COR-L47 (cell line): ENCODE results near the gene COL17A1.

Source experiments
- DNase-seq: peaks from one replicate; lab custom pipeline; 2025; lab: John Stamatoyannopoulos, UW

COL17A1 gene

GRCh38 chr10:104096692-104097091 is 11.0 kb upstream of the COL17A1 start:
- DNase-seq = no peak

- no peak for DNase-seq
Observed at GRCh38 chr10:104092749-104093148, 7.1 kb upstream of the COL17A1 start.

GRCh38 chr10:104090611-104091010 is 4.9 kb upstream of the COL17A1 start:
- DNase-seq = no peak

- DNase-seq = no peak
Observed at GRCh38 chr10:104089621-104090020, 3.9 kb upstream of the COL17A1 start.

- no peak for DNase-seq
Observed at GRCh38 chr10:104088239-104088638, 2.6 kb upstream of the COL17A1 start.

- no peak for DNase-seq
Observed at GRCh38 chr10:104084482-104085142, 1.1 kb downstream of the COL17A1 start.

GRCh38 chr10:104081998-104082397 is 3.7 kb downstream of the COL17A1 start:
- no peak for DNase-seq

- no peak for DNase-seq
Observed at GRCh38 chr10:104080762-104081161, 4.9 kb downstream of the COL17A1 start.

GRCh38 chr10:104077663-104078151 is 8.0 kb downstream of the COL17A1 start:
- DNase-seq = peak; percentile 9

- peak; percentile 66 for DNase-seq
Observed at GRCh38 chr10:104077247-104077646, 8.4 kb downstream of the COL17A1 start.

GRCh38 chr10:104076743-104077160 is 8.9 kb downstream of the COL17A1 start:
- DNase-seq = peak; percentile 82

GRCh38 chr10:104074505-104074904 is 11.2 kb downstream of the COL17A1 start:
- no peak for DNase-seq

GRCh38 chr10:104072786-104073185 is 12.9 kb downstream of the COL17A1 start:
- no peak for DNase-seq

- no peak for DNase-seq
Observed at GRCh38 chr10:104069613-104070012, 16.1 kb downstream of the COL17A1 start.

GRCh38 chr10:104067525-104067924 is 18.2 kb downstream of the COL17A1 start:
- no peak for DNase-seq

- no peak for DNase-seq
Observed at GRCh38 chr10:104066945-104067344, 18.7 kb downstream of the COL17A1 start.

GRCh38 chr10:104065748-104066147 is 19.9 kb downstream of the COL17A1 start:
- no peak for DNase-seq

- no peak for DNase-seq
Observed at GRCh38 chr10:104061196-104061595, 24.5 kb downstream of the COL17A1 start.

GRCh38 chr10:104059364-104059763 is 26.3 kb downstream of the COL17A1 start:
- no peak for DNase-seq

GRCh38 chr10:104057717-104058116 is 28.0 kb downstream of the COL17A1 start:
- DNase-seq = no peak

GRCh38 chr10:104056619-104057273 is 28.9 kb downstream of the COL17A1 start:
- no peak for DNase-seq

GRCh38 chr10:104054430-104054829 is 31.2 kb downstream of the COL17A1 start:
- no peak for DNase-seq

GRCh38 chr10:104053201-104053600 is 32.5 kb downstream of the COL17A1 start:
- DNase-seq = no peak

- DNase-seq = no peak
Observed at GRCh38 chr10:104052431-104052830, 33.2 kb downstream of the COL17A1 start.
